Measurements from ENCODE around the gene RBL2.

Gene RBL2

GRCh38 chr16:53456625-53457024 lies 22.4 kb downstream of the RBL2 start:
- peak; percentile 51 for DNase-seq

DNA sequence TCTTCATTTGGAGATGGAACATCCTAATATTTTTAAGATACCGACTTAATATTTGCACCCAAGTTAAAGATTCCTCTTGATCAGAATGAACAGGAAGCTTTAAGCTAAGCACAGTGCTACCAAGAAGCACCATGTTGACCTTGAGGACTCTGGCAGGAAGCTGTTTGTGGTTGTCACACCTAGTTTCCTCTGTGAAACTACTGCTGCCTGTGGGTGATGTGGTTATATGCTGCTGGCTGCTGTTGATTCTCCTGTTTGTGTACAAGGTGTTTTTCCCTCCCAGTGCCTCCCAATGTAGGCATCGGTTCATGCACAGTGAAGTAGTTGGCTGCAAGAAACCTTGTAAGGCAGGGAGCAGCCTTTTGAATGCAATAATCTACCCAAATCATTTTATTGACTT lies 23.4 kb downstream of the RBL2 start:
- DNase-seq: no peak

- DNase-seq: no peak
These were observed 24.4 kb downstream of the RBL2 start for GRCh38 chr16:53458635-53459034.

GRCh38 chr16:53465606-53466280 lies 31.5 kb downstream of the RBL2 start:
- DNase-seq: no peak

DNA sequence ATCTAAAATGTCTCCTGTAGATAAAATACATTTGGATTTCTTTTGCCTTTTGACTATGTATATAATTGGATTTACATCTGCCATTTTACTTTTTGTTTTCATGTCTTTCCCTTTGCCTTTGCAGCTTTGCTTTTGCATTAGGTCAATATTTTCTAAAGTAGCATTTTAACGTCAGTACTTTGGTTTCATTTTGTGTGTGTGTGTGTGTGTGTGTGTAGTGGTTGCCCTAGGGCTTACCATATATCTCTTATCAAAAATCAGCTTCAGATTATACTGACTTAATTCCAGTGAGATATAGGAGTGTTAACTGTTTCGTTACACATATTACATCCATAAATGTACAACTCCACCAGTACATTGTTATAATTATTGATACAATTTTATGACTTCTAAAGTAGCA lies 42.6 kb downstream of the RBL2 start:
- no peak for DNase-seq

DNA sequence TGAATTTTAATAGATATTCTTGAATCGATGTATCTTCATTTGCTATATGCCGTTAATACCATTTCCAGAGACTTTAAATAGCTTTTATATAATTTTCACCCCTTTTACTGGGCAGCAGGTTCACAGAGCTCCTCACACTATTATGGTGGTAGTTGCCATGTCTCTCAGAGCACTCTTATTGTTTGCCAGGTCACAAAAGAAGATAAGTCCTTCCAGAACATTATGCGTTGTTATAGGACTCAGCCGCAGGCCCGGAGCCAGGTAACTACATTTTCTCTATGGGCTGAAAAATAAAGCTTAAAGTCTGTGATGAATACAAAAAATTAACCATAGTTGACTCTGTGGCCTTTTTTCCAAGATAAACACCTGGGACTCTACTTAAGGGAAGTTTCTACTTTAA lies 44.7 kb downstream of the RBL2 start:
- DNase-seq: no peak

DNA sequence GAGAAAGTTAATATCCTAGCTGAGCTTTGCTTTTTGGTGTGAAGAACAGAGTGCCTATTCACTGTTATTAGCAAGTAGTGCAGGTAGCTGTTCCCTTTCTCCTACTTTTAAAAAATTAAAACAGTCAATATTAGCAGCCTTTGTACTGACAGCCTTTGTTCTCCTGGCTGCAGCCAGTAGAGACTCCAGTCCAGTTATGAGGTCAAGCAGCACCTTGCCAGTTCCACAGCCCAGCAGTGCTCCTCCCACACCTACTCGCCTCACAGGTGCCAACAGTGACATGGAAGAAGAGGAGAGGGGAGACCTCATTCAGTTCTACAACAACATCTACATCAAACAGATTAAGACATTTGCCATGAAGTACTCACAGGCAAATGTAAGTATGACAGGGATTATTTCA lies 46.1 kb downstream of the RBL2 start:
- DNase-seq: no peak

DNA sequence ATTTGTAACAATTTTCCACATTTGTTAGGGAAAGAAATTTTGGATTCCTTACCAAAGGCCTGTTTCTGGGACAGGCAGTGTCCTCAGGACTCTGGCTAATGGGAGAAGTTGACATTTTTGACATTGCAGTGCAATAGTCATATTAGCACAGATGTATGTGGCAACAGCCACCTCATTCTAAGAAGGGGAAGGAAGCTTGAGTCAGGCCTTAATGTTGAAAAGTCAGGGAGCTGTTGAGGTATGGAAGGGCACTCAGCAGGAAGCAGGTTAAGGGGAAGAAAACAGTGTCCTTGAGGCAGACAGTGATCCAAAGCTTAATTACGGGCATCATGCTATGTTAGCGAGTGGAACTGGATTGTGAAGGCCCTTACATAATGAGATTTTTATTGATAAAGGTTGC lies 47.9 kb downstream of the RBL2 start:
- peak; percentile 74 for DNase-seq

- DNase-seq: no peak
These were observed 50.3 kb downstream of the RBL2 start for GRCh38 chr16:53484542-53484941.

DNA sequence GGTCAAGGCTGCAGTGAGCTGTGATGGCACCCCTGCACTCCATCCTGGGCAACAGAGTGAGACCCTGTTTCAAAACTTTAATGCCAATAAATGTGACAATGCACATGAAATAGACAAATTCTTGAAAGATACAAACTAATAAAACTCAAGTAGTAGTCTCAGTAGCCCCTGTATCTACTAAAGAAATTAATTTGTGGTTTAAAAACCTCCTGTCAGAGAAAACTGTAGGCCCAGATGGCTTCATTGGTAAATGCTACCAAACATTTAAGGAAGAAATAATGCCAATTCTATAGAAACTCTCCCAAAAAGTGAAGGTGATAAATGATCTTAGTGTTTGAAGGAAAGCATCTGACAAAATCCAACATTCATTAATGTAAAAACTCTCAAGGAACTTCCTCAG lies 52.0 kb downstream of the RBL2 start:
- no peak for DNase-seq

- no peak for DNase-seq
These were observed 55.5 kb downstream of the RBL2 start for GRCh38 chr16:53489755-53490154.

DNA sequence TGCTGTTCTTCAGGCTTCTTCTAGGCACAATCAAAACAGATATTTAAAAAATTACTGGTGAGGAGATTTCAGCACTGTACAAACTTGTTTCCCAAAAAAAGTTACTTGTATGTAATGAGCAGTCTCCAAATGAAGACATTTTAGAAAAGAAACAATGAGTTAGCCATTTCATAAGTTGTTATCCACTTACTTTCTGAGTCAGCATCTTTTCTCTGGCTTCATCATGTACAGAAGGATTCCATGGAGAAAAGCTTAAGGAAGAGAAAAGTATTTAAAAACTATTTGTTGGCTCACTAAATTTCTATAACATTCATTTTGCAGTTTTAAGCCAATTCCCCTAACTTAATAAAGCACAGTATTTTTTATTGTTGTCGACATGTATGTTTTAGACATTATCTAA lies 58.2 kb downstream of the RBL2 start:
- no peak for DNase-seq

- no peak for DNase-seq
These were observed 60.4 kb downstream of the RBL2 start for GRCh38 chr16:53494636-53495035.

DNA sequence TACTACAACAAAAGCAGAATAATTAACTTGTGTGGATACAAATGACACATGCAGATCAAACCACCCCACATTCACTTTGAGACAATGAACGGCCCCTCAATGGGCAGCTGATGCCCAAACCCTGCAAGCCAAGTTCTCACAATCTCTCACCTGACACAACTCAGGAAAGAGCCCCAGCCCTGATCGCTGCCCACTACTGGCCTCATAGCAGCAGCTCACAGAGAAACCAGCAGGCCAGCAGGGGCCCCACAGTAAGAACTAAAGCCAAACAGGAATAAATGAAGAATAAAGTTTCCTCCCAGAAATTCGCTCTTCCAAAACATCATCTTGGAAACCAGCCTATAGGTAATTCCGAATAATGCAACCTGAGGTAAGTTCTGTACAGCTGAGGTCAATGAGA lies 61.1 kb downstream of the RBL2 start:
- DNase-seq: no peak

- DNase-seq: no peak
These were observed 64.7 kb downstream of the RBL2 start for GRCh38 chr16:53498984-53499383.

- DNase-seq: peak; percentile 62
These were observed 67.1 kb downstream of the RBL2 start for GRCh38 chr16:53501216-53501859.

DNA sequence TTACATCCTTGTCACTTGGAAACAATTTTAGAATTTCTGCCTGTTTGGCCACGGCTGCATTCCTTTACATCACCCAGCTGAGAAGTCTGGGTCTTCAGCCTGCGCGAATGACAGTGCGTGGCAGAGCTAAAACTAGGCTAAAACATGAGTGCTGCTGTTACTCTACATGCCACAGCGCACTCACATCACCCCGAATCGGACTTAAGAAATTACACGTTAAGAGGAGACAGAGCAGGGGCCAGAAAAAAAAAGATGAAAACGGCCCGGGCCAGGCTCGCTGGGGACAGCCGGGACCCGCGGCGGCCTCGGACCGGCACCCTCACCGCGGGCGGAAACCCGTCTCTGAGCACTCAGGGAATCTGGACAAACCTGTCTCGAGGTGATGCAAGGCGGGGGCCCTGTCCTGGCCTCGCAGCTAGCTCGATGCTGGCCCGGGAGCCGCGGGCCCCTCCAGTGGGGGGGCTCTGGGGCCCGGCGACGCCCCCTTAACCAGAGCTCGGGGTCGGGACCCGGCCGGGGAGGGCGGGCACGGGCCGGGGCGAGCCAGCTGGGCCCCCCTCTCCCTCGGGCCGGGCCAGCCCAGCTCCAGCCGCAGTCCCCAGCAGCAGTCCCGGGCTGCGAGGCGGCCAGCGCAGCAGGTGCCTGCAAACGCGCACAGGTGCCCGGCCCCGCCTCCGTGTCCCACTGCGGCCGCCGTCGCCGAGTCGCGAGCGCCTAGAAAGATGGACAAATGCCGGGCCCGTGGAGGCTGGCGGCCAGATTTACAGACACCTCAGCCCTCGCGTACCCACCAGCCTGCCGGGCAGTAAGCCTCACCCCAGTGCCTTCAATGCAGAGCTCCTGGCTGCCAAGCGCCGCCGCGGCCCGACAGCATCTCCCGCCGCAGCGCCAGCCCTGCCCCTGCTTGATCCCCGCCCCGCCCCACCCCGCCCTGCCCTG lies 68.3 kb downstream of the RBL2 start, which contains the start of gene AKTIP:
Gene AKTIP (minus strand): TSS at position 879 of the 939 bp plus-strand sequence. CDS start 2,950 bp downstream, outside the sequence.
- no peak for DNase-seq

GRCh38 chr16:53503270-53503923 lies 69.1 kb downstream of the RBL2 start:
- peak; percentile 100 for DNase-seq

DNA sequence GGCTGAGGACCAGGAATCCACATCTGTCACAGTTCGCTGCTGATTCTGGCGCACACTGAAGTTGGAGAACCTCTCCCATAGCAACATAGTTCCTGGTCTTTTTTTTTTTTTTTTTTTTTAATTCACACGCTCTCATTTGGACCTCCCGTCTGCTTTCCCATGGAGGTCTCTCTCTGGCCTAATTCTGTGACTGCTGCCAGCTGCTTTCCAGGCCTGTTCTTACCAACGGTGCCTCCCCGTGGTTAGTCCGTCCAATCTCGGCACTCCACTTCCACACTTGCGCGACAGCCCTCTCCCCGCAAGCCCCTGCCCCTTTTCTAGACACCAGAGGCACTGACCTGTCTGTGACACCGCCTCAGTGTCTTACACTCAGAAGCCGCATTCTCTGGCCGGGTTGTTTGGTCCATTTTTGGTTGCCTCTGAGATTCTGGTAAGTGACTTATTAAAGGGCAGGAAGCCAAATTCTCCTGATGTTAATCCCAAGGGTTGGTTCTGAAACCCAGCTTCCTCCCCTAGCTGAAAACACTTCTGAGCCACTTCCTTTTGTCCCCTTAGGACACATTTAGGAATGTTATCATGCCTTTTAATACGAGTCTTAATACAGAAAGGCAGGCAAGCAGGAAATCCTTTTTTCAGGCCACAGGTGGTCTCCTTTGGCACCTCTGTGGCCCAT lies 69.9 kb downstream of the RBL2 start:
- peak; percentile 33 for DNase-seq

- DNase-seq: no peak
These were observed 70.4 kb downstream of the RBL2 start for GRCh38 chr16:53504665-53505064.

DNA sequence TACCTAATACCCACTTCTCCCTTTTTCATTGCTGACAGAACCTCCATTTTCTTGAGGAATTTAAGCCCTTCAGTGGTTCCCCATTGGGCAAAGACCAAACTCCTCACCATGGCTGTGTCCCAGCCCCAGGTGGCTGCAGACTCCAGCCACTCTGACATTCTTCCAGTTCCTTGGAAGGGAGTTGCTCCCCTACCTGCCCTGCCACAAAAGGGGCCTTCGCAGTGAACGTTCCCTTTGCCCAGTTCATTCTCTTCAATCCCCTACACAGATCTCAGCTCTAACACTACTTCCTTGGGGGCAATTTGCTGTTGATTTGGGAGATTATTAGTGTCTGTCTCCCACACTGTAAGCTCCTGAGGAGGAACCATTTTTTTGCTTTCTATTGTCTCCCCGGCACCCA lies 72.0 kb downstream of the RBL2 start:
- DNase-seq: no peak

DNA sequence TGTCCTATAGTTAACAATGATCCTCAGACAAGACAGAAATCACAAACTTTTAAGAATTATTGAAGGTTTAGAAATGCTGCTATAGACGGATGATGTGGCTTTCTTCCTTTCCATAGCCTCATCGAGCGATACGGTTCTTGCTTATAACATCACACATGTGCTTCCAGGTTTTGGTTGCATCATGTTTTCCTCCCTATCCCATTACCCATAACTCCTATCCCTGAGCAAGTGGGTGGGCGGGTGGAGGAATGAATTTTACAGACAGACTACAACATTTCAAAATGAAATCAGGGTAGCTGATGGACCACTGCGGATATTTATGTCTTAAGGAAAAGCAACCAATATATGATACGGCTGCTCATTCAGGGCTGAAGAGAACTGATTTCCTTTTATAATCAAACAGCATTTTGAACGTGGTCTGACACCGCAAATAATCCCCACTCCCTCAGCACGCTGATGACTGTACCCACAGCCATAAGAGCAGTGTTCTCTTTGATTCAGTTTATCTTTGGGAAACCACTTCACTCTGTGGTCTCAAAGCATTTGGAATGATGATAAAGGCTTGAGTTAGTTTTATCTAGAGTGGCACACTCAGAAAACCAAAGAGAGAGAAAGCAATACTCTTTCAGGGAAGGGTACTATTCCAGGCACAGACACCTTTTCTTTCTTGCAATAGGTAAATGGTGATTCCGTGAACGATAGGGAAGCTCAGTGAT lies 73.4 kb downstream of the RBL2 start:
- no peak for DNase-seq
